Activated T-helper 1 cell treated with Interleukin-2 at 50 U/mL for 16 hours (primary cell): Measurements from ENCODE around the gene DIAPH3.

Experiments
- DNase-seq: peaks from one replicate; pipeline ENCODE4 v3.0.0-alpha.2; 2020; ENCODE audit warnings: low read depth

Gene DIAPH3

GRCh38 chr13:59674616-59675015 is 489.1 kb downstream of the DIAPH3 start:
- no peak for DNase-seq

- no peak for DNase-seq
Observed at GRCh38 chr13:59673286-59673685, 490.4 kb downstream of the DIAPH3 start.

GRCh38 chr13:59672445-59672844 is 491.3 kb downstream of the DIAPH3 start:
- no peak for DNase-seq

GRCh38 chr13:59671881-59672280 is 491.8 kb downstream of the DIAPH3 start:
- no peak for DNase-seq

GRCh38 chr13:59666504-59666903 is 497.2 kb downstream of the DIAPH3 start:
- DNase-seq: no peak

GRCh38 chr13:59665732-59666131 is 498.0 kb downstream of the DIAPH3 start:
- DNase-seq: no peak

GRCh38 chr13:59665184-59665583 is 498.5 kb downstream of the DIAPH3 start:
- no peak for DNase-seq

- DNase-seq: no peak
Observed at GRCh38 chr13:59664586-59664985, 499.1 kb downstream of the DIAPH3 start.

GRCh38 chr13:59663707-59664106 is 500.0 kb downstream of the DIAPH3 start:
- no peak for DNase-seq

- DNase-seq: no peak
Observed at GRCh38 chr13:59660582-59660981, 503.1 kb downstream of the DIAPH3 start.

GRCh38 chr13:59659981-59660380 is 503.7 kb downstream of the DIAPH3 start:
- no peak for DNase-seq

- no peak for DNase-seq
Observed at GRCh38 chr13:59658738-59659330, 504.9 kb downstream of the DIAPH3 start.

GRCh38 chr13:59658027-59658737 is 505.5 kb downstream of the DIAPH3 start:
- no peak for DNase-seq

- DNase-seq: no peak
Observed at GRCh38 chr13:59653916-59654315, 509.8 kb downstream of the DIAPH3 start.

GRCh38 chr13:59651479-59651878 is 512.2 kb downstream of the DIAPH3 start:
- DNase-seq: no peak

GRCh38 chr13:59643906-59644626 is 519.7 kb downstream of the DIAPH3 start:
- no peak for DNase-seq

- no peak for DNase-seq
Observed at GRCh38 chr13:59643364-59643841, 520.3 kb downstream of the DIAPH3 start.

GRCh38 chr13:59641817-59642216 is 521.9 kb downstream of the DIAPH3 start:
- DNase-seq: no peak

GRCh38 chr13:59641261-59641660 is 522.5 kb downstream of the DIAPH3 start:
- DNase-seq: no peak

GRCh38 chr13:59638404-59638803 is 525.3 kb downstream of the DIAPH3 start:
- DNase-seq: no peak

- no peak for DNase-seq
Observed at GRCh38 chr13:59635589-59635988, 528.1 kb downstream of the DIAPH3 start.

GRCh38 chr13:59633290-59633689 is 530.4 kb downstream of the DIAPH3 start:
- DNase-seq: no peak

GRCh38 chr13:59631271-59631670 is 532.5 kb downstream of the DIAPH3 start:
- no peak for DNase-seq
